22Rv1 (cell line): ENCODE data around the gene PIP5K1B.

Experiments used
- H3K27ac ChIP-seq: fragments of 450-650 bp; 2 replicates; pipeline ENCODE4 v1.5.1; 2017
- ZFX ChIP-seq: fragments of 450-650 bp; IDR thresholded peaks from 2 replicates; pipeline ENCODE4 v1.6.1; 2017; ENCODE audit warnings: antibody characterized with exemption, borderline replicate concordance
- TF ChIP-seq, protein P1 (sequence below): fragments of 450-650 bp; IDR thresholded peaks from 2 replicates; pipeline ENCODE4 v1.5.1; 2017; ENCODE audit warnings: mild to moderate bottlenecking

Gene PIP5K1B

DNA sequence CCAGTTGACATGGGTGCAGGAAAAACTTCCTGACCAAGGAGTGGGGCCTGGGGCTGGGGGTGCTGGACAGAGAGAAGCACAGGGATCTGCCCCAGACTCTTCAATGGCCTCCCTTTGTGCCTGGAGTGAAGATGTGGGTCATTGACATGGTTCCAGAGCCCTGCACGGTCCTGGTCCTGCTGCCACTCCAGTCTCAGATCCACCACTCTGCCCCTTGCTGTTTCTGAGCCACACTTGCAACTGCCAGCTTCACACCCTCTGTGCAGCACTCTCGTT, 10.1 kb downstream of the PIP5K1B start:
- no peak overlapping the region for H3K27ac ChIP-seq
- TF ChIP-seq, protein P1, sequence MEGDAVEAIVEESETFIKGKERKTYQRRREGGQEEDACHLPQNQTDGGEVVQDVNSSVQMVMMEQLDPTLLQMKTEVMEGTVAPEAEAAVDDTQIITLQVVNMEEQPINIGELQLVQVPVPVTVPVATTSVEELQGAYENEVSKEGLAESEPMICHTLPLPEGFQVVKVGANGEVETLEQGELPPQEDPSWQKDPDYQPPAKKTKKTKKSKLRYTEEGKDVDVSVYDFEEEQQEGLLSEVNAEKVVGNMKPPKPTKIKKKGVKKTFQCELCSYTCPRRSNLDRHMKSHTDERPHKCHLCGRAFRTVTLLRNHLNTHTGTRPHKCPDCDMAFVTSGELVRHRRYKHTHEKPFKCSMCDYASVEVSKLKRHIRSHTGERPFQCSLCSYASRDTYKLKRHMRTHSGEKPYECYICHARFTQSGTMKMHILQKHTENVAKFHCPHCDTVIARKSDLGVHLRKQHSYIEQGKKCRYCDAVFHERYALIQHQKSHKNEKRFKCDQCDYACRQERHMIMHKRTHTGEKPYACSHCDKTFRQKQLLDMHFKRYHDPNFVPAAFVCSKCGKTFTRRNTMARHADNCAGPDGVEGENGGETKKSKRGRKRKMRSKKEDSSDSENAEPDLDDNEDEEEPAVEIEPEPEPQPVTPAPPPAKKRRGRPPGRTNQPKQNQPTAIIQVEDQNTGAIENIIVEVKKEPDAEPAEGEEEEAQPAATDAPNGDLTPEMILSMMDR, result no peak
- no peak for TF ChIP-seq ZFX

DNA sequence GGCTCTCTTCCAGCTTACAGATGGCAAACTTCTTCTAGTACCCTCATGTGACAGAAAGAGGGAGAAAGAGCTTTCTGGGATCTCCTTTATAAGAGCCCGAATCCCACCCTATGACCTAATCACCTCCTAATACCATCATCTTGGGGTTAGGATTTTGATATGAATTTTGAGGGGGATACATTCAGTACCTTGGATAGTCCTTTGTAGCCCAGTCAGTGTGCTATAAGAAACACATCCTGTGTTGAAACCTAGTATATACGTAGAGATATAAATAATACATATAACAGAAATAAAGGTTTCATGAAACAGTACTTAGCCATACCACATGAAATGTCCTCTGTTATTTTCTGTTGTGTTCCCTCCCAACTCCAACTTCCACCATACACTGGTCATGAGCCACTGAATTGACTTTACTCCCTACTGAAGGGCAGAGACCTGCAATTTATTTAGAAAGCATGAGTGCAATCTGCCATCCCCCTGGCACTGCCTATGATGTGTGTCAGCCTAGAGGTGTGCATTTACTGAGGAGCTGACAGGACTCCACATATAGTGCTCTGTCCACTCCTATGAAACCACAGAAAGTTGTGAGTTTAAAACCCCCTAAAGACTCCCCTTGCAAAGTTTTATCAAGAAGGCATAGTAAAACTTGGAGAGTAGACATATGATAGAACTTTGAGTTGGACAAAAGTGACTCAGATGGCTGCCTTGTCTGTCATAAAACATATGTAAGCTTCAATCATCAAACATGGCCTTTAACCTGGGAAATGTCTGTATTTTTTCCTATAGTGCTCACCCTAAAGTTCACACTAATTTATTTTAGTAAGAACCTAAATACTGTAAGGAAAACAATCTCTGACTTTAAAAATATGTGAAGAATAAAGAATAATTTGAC, 12.8 kb downstream of the PIP5K1B start:
- no peak for TF ChIP-seq ZFX
- TF ChIP-seq, protein P1, result no peak
- H3K27ac ChIP-seq, result no peak overlapping the region

DNA sequence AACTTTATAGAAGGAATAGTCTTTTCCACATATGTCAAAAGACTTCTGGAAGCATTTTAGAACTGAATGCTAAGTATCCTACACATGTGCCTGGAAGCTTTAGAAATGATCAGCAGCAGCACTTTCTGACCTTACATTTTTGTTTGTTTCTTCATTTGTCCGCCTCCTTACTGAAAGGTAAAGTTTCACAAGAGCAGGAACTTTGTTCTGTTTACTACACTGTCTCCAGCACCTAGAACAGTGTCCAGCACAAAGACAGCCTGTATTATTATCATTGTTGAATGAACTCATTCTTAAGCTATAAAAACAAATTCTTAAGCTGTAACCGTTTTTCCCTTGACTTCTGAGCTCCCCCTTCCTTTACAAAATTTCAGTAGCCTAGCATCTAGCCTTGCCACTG, 14.8 kb downstream of the PIP5K1B start:
- no peak for TF ChIP-seq ZFX
- TF ChIP-seq, protein P1, result no peak
- H3K27ac ChIP-seq, result no peak overlapping the region

DNA sequence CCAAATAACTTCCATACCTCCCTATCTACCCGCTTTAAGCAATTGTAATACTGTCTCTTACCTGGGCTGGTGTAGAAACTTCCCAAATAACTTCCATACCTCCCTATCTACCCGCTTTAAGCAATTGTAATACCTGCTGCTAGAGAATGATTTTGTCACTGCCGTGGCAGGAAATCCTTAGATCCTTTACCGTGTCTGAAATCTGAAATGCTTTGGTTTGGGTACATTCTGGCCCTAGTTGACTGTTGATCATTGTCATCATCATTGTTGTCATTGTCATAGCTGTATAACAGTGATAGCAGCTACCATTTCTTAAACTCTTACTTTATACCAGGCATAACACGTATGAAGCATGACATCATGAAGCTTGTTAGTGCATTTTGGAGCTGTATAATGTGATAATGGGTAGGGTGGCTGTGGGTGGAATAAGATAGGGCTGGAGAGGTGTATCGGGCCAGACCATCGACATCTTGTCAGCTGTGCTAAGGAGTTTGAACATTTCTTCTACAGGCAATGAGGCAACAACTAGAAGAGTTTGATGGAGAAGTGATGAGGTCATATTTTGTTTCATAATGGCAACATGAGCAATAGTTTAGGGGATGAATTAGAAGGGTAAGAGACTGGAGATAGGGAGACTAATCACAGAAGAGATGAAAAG, 15.7 kb downstream of the PIP5K1B start:
- no peak overlapping the region for H3K27ac ChIP-seq
- no peak for TF ChIP-seq ZFX
- TF ChIP-seq, protein P1, result no peak

DNA sequence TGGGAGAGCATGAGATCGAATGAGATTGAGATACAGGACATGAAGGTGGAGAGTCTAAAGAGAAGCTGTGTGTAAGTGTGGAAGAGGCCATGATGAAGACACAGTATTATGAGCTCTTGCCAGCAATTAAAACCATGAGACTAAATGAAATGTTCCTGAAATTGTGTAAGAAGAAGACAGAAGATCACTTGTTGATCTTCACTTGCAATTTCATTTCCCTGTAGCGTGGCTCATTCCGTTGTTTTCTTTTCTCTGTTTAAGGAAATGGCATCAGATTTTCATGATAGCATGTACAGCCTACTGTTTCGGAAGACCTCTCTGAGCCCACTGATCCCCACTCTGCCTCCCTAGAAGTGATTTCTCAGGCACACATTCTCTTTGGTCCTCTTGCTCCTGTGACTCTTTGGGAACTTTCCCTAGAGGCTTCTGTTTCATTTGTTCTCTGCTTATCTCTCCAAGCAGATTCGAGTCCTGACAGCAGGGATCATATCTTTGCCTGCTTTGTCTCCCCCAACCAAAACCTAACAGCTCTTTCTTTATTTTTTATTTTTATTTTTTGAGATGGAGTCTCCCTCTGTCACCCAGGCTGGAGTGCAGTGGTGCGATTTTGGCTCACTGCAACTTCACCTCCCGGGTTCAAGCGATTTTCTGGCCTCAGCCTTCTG, 16.8 kb downstream of the PIP5K1B start:
- TF ChIP-seq ZFX, result no peak
- TF ChIP-seq, protein P1, result no peak

DNA sequence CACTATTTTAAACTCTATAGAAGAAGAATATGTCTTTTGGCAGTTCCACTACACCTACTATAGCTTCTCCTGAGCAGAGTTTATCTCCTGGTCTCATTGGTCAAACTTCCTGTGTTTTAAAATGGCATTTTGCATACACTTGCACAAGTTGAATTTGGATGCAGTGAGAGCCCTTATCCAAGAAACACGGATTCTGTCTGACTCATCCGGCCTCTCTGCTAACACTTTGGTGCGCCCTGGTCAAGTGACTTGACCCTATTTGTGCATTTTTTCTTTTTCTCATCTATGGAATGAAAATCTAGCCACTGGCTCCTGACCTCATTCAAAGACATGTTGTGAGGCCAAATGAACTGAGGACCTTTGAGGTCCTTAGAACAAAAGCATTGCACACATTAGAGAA, 20.0 kb downstream of the PIP5K1B start:
- TF ChIP-seq, protein P1, result no peak
- no peak for TF ChIP-seq ZFX
- H3K27ac ChIP-seq, result no peak overlapping the region

More for the DNA sequence above, 16.8 kb downstream of the PIP5K1B start:
- no peak overlapping the region for H3K27ac ChIP-seq

DNA sequence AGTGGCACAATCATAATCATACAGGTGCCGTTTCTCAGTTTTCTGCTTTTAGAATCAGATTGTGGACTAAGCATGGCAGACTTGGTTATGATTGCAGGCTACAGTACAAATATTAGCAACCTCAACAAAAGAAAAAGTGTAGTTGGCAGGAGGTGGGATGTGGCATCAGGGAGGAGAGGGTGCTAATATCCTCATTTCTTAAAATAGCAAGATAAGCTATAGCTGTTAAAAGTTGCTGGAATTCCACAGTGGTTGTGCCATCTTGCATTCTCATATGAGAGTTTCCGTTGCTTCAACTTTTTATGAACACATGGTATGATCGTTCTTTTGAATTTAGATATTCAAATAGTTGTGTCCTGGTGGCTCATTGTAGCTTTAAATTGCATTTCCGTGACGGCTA, 21.4 kb downstream of the PIP5K1B start:
- no peak overlapping the region for H3K27ac ChIP-seq
- TF ChIP-seq, protein P1, result no peak
- TF ChIP-seq ZFX, result no peak
